ES-I3 (cell line): ENCODE data around the gene S100P.
"Not testable (repeated sequence)": the region's sequence is repeated elsewhere in the genome, so short reads cannot be mapped to it uniquely, and the experiment has no call there.

Experiments used
- H3K36me3 ChIP-seq: 2 replicates; pipeline ENCODE4 v1.6.1; 2013; ENCODE audit warnings: mild to moderate bottlenecking, low read length, control low read depth, moderate library complexity; ENCODE audit not compliant: insufficient read depth
- H3K4me1 ChIP-seq: 2 replicates; pipeline ENCODE4 v1.6.1; 2013; ENCODE audit warnings: mild to moderate bottlenecking, control low read depth, low read length; ENCODE audit not compliant: insufficient read depth
- H3K9ac ChIP-seq: 2 replicates; pipeline ENCODE4 v1.6.1; 2013; ENCODE audit warnings: low read depth, mild to moderate bottlenecking, low read length, moderate library complexity
- H3K9me3 ChIP-seq: 2 replicates; pipeline ENCODE4 v1.6.1; 2013; ENCODE audit warnings: mild to moderate bottlenecking, low read length, moderate library complexity; ENCODE audit not compliant: control insufficient read depth, insufficient read depth

Gene S100P

GRCh38 chr4:6693231-6694176, at the start of gene S100P:
S100P (plus strand) TSS chr4:6693878; CDS start chr4:6693933, 55 bp downstream.
- Histone ChIP-seq H3K9ac (no peak within 1 kb of the TSS), H3K9me3 (no peaks in the 10 kb centered on the region), H3K4me1 (peaks cover 32% of the 10 kb centered on the region), H3K36me3 (no peaks in the 10 kb centered on the region)

DNA sequence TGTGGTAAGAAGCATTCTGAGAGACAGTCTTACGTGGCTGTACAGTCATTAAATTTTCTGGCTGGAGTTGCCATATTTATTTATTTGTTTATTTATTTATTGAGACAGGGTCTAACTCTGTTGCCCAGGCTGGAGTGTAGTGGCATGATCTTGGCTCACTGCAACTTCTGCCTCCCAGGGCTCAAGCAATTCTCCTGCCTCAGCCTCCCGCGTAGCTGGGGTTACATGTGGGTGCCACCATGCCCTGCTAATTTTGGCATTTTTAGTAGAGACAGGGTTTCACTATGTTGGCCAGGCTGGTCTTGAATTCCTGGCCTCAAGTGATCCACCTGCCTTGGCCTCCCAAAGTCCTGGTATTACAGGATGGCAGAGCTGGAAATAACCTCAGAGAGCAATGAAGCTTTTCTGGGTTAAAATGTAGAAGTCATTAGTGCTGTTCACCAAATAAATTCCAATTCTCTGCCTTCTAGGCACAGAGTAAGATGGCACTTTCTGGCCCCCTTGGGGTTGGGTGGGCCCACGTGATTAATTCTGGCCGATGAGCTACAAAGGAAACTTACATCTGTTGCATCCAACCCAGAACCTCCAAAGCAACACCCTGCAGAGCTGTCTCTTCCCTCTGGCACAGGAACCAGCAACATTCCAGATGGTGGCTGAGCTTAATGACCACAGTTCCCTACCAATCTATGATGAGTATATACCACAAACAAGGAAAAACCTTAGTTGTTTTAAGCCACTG, 48.7 kb upstream of the S100P start:
- Histone ChIP-seq H3K4me1 (peaks cover 15% of the 10 kb centered on the region), H3K9ac (no peak overlapping the region), H3K9me3 (no peaks in the 10 kb centered on the region), H3K36me3 (peaks cover 11% of the 10 kb centered on the region; the same call in 1 of the 2 replicates)

GRCh38 chr4:6647169-6647568, 46.5 kb upstream of the S100P start:
- peaks cover 11% of the 10 kb centered on the region for H3K4me1 ChIP-seq
- H3K36me3 ChIP-seq: peaks cover 9% of the 10 kb centered on the region; the same call in 1 of the 2 replicates
- H3K9ac ChIP-seq: no peak overlapping the region
- H3K9me3 ChIP-seq: no peaks in the 10 kb centered on the region

DNA sequence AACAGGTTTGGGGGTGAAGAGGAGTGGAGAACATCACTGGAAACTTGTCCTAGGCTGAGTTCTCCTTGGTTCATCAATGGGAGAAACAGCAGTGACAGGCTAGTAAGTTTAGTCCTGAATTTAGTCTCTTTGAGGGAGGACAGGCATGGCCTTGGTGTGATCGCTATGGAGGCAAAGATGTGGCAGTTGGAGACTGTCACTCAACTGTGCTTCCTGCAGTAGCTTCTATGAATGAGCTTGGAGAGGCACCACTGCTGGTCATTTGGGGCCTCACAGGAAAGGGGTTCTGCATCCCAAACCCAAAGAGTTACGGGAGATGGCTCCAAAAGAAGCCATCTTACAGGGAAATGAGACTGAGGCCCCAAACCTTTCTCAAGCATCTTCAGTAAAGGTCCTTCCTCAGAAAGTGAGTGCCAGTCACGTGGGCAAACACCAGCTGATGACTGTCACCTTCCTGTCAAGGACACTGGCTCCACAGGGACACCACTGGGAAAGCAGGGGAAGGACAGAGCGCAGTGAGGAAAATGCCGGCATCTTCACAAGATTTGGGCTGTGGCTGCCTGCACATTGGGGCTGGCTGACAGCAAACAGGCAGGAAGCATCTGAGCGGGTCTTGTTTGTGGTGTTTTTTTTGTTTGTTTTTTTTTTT, 46.0 kb upstream of the S100P start:
- peaks cover 6% of the 10 kb centered on the region for H3K4me1 ChIP-seq
- no peak overlapping the region for H3K9ac ChIP-seq
- no peaks in the 10 kb centered on the region for H3K9me3 ChIP-seq
- H3K36me3 ChIP-seq: peaks cover 3% of the 10 kb centered on the region; the same call in 1 of the 2 replicates

DNA sequence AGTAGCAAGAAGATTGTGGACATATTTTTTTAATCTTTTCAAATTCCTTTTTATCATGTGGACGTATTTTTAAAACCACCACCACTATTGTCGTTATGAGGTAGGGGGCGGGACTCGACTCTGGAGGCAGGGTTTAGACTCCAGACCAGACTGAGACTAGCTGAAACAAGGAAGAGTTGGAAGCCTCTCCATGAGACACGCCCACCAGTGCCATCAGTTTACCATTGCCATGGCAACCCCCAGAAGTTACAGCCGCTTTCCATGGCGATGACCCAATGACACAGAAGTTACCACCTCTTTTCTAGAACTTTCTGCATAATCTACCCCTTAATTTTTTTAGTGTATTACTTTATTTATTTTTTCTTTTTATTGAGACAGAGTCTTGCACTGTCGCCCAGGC, 44.5 kb upstream of the S100P start:
- Histone ChIP-seq H3K36me3 (no peaks in the 10 kb centered on the region), H3K4me1 (no peaks in the 10 kb centered on the region), H3K9ac (no peak overlapping the region), H3K9me3 (no peaks in the 10 kb centered on the region)

- not testable (repeated sequence) for H3K36me3 ChIP-seq, H3K4me1 ChIP-seq, H3K9me3 ChIP-seq, H3K9ac ChIP-seq
These were observed 39.5 kb upstream of the S100P start for GRCh38 chr4:6654211-6654610.

GRCh38 chr4:6655291-6655690, 38.4 kb upstream of the S100P start:
- H3K9ac ChIP-seq, H3K9me3 ChIP-seq, H3K4me1 ChIP-seq, H3K36me3 ChIP-seq: not testable (repeated sequence)

- Histone ChIP-seq H3K4me1 (0 out of 2 replicates have a peak, but pooled peaks cover 6% of the 10 kb centered on the region), H3K9me3 (no peaks in the 10 kb centered on the region), H3K36me3 (no peaks in the 10 kb centered on the region), H3K9ac (no peak overlapping the region)
These were observed 37.8 kb upstream of the S100P start for GRCh38 chr4:6655924-6656323.

GRCh38 chr4:6657242-6658208, 36.2 kb upstream of the S100P start:
- Histone ChIP-seq H3K4me1 (0 out of 2 replicates have a peak, but pooled peaks cover 6% of the 10 kb centered on the region), H3K36me3 (no peaks in the 10 kb centered on the region; the same call in 1 of the 2 replicates), H3K9ac (no peak overlapping the region), H3K9me3 (no peaks in the 10 kb centered on the region)

DNA sequence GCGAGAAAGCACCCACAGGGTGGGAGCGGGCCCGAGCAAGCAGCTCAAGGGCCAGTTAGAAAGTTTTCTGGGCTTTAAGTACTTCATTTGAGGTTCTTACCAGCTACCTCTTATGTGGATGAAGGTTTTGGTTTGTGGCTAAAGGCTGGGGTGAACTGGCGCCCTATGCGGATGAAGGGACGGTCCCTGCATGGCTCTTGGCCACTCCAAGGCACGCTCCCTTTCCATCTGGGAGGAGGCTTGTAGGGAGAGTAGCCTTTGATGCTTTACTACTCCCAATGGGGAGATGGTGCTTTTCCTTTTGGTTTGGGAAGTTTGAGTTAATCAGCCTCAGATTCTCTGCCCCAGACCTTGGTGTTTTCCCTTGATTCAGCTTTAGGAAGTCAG, 35.5 kb upstream of the S100P start:
- H3K9ac ChIP-seq: peak overlapping the region; percentile 44; the same call in 1 of the 2 replicates
- H3K36me3 ChIP-seq: no peaks in the 10 kb centered on the region; the same call in 1 of the 2 replicates
- H3K9me3 ChIP-seq: no peaks in the 10 kb centered on the region
- 0 out of 2 replicates have a peak, but pooled peaks cover 6% of the 10 kb centered on the region for H3K4me1 ChIP-seq

- no peaks in the 10 kb centered on the region; the same call in 1 of the 2 replicates for H3K36me3 ChIP-seq
- no peaks in the 10 kb centered on the region for H3K9me3 ChIP-seq
- H3K4me1 ChIP-seq: 0 out of 2 replicates have a peak, but pooled peaks cover 6% of the 10 kb centered on the region
- peak overlapping the region; percentile 44; the same call in 1 of the 2 replicates for H3K9ac ChIP-seq
These were observed 35.0 kb upstream of the S100P start for GRCh38 chr4:6658597-6659075.

GRCh38 chr4:6659897-6660296, 33.8 kb upstream of the S100P start:
- Histone ChIP-seq H3K9ac (no peak overlapping the region), H3K9me3 (no peaks in the 10 kb centered on the region), H3K4me1 (0 out of 2 replicates have a peak, but pooled peaks cover 6% of the 10 kb centered on the region), H3K36me3 (no peaks in the 10 kb centered on the region; the same call in 1 of the 2 replicates)

DNA sequence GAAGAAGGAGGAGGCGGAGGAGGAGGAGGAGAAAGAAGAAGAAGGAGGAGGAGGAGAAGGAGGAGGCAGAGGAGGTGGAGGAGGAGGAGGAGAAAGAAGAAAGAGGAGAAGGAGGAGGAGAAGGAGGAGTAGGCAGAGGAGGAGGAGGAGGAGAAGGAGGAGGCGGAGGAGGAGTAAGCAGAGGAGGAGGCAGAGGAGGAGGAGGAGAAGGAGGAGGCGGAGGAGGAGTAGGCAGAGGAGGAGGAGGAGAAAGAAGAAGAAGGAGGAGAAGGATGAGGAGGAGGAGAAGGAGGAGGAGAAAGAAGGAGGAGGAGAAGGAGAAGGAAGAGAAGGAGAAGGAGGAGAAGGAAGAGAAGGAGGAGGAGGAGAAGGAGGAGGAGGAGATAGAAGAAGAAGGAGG, 33.2 kb upstream of the S100P start:
- 0 out of 2 replicates have a peak, but pooled peaks cover 6% of the 10 kb centered on the region for H3K4me1 ChIP-seq
- H3K9ac ChIP-seq: no peak overlapping the region
- no peaks in the 10 kb centered on the region for H3K9me3 ChIP-seq
- H3K36me3 ChIP-seq: no peaks in the 10 kb centered on the region; the same call in 1 of the 2 replicates
